HG03571 (cell line): Measurements from ENCODE around the gene SERPINB7.

Experiments used
- ATAC-seq: cut with Tn5 transposase; IDR thresholded peaks from one replicate; pipeline ENCODE4 v1.9.1; 2021; ENCODE audit not compliant: unreplicated experiment

The SERPINB7 gene

DNA sequence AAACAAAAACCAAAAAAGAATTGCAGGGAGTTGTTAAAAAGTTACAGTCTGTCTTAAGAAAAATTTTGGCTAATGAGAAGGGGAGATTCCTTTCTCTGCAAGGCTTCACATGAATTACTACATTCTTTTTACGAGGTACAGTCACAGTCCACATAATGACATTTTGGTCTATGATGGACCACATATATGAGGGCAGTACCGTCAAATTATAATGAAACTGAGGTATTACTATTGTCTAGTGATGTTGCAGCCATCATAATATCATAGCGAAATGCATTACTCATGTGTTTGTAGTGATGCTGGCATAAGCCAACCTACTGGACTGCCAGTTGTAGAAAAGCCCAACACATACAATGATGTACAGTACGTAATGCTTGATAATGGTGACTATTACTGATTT lies 12.5 kb downstream of the SERPINB7 start:
- no peak for ATAC-seq

DNA sequence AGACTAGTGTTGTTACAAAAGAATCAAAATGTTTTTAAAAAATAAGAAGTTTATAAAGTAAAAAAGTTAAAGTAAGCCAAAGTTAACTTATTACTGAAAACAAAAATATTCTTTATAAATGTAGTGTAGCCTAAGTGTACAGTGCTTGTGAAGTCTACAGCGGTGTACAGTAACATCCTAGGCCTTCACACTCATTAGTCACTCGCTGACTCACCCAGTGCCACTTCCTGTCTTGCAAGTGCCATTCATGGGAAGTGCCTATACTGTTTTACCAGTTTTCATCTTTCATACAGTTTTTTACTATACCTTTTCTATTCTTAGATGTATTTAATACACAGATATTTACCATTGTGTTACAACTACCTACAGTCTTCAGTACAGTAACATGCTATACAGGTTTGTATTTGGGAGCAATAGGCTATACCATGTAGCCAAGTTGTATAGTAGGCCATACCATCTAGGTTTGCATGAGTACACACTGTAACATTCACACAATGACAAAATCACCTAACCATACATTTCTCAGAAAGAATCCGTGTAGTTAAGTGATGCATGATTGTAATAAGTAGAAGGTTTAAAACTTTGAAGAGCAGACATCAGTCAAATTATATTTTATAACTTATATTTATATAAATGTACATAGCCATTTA lies 13.4 kb downstream of the SERPINB7 start:
- ATAC-seq = peak; percentile 61

DNA sequence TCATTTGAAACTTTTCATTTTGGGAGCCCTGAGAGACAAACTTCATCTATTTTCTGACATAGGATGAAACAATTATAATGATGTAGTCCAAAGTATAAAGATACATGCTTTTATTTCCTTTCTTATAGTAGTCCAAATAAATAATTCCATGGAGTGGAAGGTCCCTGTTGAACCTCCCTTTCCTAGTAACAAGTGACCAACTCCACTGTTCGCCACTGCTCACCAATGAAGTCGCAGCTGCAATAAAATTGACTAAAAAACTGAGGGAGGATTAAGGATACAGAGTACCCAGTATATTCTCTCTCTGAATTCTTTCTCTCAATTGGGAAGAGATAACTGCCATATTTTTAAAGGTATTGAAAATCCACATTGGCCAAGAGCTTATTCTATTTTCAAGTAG lies 14.1 kb downstream of the SERPINB7 start:
- ATAC-seq = no peak

DNA sequence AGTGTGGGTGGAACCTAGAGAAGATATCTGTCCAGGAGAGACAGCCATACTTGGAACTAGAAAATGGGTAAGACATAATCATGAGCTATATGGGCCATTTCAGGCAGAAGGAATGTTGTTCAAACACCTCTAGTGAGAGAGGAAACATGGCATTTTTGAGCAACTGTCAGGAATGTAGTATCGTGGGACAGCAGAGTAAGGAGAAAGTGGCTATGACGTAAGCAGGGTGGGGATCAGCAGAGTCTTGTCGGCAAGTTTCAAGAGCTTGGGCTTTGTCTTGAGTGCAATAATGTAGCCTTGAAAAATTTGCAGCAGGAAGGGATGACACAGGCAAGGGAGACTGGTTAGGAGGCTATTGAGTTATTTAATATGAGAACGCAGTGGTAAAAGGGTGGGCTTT lies 20.4 kb downstream of the SERPINB7 start:
- no peak for ATAC-seq

DNA sequence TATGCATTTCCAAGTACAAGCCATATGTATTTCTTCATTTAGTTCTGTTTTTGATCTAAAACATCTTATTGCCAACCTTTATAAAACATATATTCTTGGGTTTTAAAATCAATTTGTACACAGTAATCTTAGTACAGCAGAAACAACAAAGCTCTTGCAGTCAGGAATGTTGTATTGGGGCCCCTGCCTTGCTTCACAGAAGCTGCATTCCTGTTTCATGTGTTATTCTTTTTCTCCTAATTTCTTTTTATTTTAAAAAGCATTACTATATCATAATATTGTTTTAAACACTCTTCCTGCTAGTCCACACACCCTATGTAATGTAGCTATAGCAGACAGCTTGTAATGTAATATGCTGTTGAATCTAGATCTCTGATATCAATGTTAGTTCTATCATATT lies 24.0 kb downstream of the SERPINB7 start:
- no peak for ATAC-seq

DNA sequence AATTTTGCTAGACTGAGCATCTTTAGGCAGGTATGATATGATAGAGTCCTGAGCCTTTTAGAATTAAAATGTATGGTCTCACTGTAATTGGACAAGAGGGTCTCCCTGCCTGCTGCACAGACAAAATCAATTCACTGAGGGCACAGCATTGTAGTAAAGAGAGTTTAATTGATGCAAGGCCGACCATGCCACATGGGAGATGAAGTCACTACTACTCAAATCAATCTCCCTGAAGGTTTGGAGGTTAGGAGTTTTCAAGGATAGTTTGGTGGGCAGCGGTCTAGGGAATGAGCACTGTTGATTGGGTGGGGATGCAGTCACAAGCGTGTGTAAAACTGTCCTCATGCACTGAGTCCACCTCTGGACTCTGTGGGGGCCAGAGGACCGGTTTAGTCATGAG lies 26.1 kb downstream of the SERPINB7 start:
- no peak for ATAC-seq

DNA sequence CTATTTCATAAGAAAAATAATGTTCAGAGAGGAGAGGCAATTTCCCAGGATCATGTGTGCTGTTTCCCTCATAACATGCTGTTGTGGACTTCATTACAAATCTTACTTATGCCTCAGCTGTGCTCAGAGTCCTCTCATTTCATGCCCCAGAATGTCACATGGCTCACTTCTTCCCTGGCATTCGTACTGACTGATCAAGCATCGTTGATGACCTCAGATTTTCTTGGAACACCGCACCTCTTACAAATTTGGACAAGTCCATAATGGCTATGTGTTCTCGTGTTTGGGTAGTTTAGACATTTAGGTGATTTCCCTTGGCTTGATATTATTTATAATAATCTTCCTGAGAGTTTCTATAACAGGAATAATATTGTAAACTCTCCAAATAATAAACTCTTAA lies 32.9 kb downstream of the SERPINB7 start:
- no peak for ATAC-seq

DNA sequence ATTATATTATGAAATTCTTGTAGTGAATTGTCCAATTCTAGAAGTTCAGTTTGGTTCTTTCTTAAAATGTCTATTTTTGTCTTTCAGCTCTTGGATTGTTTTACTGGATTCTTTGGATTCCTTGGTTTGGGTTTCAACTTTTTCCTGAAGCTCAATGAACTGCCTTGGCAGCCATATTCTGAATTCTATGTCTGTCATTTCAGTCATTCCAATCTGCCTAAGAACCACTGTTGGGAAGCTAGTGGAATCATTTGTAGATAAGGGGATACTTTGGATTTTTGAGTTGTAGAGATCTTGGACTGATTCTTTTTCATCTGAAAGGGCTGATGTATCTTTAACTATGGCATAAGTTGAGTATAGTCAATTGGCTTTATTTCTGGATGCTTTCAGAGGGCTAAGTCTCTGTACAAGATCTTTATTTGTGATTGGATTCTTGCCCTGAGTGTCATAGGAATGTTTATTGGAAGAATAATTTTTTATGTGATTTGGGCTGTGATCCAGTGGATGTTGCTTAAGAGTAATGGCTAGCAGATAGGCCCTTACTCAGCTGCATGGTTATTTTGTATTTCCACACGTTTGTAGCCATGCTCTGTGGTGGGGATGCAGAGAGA lies 42.3 kb downstream of the SERPINB7 start:
- ATAC-seq = no peak

DNA sequence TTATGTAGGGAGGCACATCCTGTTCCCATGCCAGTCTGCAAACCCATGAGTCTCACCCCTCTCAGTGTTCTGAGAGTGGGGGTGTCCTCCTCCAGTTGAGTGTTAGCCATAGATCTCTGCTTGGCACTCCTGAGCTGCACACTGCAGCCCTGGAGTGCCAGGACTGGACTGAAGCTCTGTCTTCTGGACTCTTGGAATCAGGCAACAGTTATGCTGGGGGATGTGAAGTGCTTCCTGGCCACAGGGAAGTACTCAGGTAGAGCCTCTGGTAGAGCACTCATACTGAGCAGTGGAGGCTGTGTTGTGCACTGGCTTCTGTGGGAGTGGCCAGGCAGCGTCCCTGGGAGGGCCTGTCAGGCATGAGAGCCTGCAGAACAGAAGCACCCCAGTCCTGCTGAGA lies 43.0 kb downstream of the SERPINB7 start:
- no peak for ATAC-seq

DNA sequence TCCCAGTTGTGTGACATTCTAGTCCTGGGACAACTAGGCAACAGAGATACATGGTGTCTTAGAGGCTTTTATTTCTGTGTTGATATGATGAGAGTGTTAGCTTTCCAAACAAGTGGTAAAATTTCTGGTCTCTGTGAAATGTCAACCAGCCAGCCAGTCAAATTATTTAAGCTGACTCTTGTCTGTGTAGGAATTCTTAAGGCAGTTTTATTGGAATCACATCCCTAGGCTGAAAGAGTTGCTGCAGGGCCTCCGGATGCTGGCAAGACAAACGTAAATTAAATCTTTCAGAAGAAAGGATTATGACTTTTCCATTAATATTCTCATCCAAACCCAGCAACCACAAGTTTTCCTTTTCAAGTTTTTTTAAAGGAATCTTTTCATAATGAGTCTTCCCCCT lies 44.6 kb downstream of the SERPINB7 start:
- no peak for ATAC-seq

DNA sequence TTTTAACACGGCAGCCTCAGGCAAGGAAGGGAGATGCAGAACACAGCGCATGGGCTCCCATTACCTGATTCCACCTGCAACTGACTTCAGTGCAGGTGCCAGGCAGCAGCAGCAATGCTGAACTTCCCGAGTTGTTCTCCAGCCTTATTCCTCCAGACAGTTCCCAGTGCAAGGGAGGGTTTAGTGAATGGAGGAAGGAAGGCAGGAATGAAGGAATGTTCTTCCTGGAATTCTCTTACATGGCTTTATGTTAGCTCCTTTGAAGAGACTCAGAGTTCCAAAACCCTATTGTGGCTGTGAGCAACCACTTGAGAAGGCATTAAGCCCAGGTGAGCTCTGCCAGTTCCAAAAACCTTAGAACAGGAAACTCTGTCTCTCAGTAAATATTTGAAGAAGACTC lies 45.5 kb downstream of the SERPINB7 start:
- no peak for ATAC-seq

DNA sequence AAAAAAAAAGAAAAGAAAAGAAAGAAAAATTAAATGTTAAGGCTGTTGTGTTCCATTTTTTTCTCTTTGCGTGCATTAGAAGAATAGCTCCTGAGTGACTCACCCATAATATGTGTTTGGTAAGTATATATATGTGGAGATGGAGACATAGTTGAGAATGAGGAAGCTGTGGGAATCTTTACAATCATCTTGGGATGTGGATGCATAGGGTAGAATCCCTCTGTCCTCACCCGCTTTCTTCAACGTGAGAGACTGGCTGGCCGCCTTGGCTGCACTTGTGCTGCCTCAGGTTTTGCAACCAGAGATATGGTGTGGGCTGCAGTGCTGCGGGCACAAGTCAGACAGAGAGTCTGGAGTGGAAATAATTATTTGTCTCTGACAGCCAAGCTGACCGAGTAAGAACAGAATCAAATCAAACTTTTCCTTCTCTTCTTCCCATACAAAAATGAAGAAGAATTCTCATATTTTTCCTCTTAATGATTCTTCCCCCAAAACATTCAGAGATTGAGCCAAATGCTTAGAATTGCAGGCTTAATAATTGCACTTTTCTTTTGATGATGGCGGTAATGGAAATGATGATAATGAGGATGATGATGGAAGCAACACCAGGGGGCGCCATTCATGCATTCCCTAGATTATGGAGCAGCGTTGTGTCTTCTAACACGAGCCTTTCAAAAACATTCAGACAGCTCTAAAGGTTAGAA lies 48.5 kb downstream of the SERPINB7 start:
- no peak for ATAC-seq

DNA sequence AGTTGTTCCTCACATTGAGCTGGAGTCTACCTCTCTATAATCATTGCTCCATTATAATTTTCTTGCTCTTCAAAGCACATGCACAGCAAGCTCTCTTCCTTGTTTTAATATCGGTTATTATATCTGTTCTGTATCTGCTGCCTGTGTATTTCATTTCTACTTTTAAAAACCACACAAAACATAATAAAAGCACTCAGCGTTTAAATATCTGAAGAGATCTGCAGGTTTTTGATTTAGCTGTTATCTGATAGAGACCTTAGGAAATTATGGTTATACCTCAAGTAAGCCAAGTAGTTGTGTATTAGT lies 49.0 kb downstream of the SERPINB7 start:
- no peak for ATAC-seq

DNA sequence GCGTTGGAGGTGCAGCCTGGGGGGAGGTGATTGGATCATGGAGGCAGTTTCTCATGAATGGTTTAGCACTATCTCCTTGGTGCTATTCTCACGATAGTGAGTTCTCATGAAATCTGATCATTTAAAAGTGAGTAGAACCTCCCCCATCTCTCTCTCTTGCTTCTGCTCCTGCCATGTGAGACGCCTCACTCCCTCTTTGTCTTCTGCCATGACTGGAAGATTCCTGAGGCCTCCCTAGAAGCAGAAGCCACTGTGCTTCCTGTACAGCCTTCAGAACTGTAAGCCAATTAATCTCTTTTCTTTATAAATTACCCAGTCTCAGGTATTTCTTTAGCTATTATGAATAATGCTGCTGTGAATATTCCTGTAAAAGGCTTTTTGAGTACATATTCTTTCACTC lies 52.9 kb downstream of the SERPINB7 start:
- ATAC-seq = no peak

DNA sequence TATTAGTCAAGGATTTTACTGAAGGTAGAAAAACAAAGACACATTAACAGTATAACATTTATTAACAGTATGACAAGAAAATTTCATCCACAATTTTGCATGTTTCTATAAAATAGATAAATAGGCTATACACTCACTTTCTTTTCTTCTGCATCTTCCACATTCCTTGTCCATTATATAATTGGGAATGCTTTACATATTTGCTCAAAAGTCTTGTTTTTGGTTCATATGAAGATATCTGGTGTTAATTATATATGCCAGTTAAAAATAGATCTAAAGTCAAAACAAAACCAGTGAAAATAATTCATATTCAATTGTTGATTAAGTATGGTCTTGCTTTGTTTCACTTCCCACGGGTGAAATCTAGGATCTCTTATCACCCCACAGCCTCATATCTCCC lies 53.4 kb downstream of the SERPINB7 start:
- no peak for ATAC-seq

DNA sequence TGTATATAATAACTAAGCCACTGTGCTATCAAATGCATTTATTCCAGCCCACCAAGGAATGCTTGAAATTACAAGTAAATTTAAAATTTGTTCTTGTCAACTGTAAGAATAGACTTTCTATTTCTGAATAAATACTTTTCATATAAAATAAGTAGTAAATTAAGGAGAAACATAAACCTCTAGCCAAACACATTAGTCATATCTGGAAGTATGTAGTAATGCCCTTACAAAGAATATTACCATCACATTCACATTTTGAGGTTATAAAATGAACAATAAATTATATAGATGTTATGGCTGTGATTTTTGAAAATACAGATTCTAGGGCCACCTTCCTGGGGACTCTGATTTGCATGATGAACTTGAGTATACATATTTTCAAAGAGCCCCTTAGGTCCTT lies 54.7 kb downstream of the SERPINB7 start:
- no peak for ATAC-seq

DNA sequence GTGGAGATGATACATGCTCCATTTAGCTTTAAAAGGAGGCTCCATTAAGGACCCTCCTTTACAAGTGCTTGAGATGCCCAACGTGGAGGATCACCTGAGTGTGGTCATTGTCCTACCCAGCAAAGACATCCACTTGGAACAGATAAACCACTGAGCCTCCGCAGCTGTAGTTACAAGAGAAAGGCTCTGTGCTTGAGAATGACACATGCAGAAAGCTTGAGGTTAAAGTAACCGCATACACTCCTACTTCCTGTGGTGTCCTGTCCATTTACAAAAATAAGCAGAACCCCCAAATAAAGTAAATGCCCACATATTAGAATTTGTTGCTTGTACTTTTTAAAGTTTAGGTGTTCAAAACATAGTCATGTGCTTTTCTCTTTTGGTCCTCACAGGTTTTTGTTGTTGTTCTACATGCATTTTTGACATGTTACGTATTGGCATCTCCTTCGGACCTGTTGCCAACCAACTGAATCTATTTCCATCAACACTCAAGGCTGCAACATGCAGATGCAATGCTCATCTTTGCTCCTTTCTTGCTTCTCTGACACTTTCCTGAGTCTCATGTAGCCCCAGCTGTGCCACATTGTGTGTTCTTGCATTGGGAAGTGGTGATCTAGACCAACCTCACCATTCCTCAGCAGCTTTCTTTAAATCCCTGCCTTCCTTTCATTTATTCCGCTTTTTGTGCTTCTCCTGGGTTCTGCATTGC lies 56.0 kb downstream of the SERPINB7 start:
- ATAC-seq = peak; percentile 92

DNA sequence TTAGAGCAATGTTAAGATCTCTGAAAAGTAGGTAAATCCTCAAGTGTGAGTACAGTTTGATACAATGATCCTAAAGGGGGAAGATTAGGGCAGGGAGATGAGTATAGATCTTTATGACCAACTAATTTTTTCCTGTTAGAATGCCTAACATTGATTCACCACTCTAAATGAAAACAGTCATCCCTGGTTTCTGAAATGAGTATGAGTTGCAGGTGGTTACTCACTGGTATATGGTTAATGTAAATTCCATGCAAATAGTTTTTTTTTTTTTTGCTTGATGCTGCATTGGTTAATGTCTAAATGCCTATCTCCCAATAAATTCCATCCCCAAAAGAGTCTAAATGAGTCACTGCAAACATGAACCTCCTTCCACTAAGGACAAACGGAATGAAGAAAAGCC lies 57.3 kb downstream of the SERPINB7 start:
- no peak for ATAC-seq

DNA sequence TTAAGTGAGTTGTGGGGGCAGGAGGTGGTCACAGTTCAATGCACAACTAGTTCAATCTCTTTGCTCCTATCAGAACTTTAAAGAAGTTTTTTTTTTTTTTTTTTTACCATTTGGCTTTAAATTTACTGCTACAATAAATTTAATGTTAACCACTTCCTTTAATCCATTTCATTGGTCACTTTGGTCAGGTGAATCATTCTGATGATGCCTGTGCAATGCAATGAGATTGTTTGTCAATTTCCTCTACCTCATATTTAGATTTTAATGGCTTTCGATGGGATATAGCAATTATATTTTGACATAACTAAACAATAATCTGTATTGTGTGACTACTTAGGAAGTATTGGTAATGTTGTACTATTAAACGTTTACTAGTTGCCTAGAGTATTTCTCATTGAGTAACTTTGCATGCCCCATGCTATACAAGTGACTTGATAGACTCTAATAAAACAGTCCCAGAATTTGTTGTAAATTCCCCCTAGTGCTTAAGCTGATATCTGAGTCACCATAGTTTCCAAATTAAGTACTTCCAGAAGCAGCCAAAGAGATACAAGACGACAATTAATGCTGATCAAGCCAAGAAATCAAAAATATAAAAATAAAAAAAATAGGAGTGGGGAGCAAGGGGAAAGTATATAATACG lies 59.4 kb downstream of the SERPINB7 start:
- ATAC-seq = no peak

DNA sequence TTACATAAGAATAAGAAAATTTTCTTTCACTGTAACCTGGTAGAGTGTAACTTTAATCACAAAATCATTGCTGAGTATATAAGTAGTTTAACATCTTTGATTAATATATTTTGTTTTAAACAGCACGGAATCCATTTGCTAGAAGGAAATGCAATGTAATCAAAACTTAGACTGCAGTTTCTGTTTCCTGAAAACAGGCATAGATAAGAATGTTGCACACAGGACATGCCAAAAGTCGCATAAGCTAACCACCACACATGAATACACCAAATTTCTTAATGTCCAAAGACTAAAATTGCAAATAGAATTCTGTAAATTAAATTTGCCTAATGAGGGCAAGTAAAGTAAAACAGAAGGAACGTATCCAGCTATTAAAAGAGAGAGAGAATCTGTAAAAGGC lies 61.2 kb downstream of the SERPINB7 start:
- ATAC-seq = no peak

DNA sequence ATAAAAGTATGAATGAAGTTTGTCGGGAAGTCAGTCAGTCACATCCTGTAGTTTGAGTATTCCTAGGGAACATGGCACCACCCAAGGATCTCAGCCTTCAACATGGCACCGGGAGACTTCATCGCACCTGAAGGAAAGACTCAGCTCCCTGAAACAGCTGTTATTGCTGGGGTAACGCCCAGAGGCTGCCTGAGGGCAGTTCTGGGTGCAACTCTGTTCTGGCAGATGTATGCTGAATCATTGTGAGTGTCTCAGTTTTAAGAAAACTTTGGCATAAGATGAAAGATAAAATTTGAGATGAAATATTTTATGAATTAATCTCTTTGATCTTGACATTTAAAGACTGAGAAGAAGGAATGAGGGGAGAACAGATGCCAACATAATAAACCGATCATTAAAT lies 62.4 kb downstream of the SERPINB7 start:
- no peak for ATAC-seq

DNA sequence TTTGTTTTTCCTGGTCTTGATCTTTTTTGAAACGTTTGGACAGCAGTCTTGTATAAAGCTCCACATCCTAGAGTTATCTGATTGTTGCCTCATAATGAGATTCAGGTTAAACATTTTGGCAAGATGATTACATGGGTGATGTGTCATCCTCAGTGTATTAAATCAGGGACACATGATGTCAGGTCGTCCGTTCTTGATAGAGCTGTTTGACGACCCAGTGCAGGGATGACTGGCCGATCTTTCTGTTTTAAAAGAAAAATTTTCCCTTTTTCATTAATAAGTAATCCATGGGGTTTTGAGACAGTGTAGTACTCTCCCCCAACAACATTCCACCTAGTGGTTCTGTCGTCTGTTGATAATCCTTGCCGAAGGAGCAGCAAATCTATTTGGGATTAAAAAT lies 67.8 kb downstream of the SERPINB7 start:
- ATAC-seq = no peak
